Amygdala (tissue), 56 donors: Measurements from ENCODE around the gene KRTAP12-1.
"Not testable (repeated sequence)": the region's sequence is repeated elsewhere in the genome, so short reads cannot be mapped to it uniquely, and the experiment has no call there.

ENCODE experiments used
- DNase-seq, 56 donors: peaks; one replicate each; lab custom pipeline; 2025; lab: John Stamatoyannopoulos, UW

Gene KRTAP12-1

DNA sequence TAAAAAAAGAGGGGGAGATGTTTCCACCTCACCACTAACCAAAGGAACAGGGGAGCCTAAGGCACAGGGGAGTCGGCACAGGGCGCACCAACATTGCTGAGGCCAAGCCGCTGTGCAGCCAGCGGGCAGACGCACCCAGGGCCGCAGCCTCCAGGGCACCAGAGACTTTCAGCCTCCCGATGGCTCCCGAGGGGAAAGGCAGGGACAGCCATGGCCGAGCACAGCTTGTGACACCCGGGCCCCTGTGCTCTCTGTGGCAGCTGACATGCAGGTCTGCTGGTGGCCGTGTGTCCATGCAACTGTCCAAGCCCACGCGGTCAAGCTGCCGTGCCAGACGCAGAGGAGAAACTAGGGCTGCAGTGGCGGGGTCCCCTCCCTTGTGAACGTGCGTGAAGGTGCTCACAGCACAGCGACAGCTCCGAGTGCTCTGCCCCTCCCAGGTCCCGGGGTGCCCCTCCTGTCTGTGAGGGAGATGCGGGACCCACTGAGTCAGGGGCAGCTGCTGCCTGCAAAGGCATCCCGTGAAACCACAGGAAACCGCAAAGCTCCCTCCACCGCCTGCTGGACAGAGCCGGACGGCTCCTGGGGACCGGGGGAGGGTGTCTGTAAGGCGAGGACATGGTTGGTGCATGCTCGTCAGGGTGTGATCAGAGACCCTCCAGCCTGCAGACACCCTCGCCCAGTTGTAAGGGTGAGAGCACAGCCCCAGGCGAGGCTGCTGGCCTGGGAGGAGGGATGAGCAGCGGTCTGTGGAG lies 33.2 kb downstream of the KRTAP12-1 start:
- DNase-seq, result no peak

DNA sequence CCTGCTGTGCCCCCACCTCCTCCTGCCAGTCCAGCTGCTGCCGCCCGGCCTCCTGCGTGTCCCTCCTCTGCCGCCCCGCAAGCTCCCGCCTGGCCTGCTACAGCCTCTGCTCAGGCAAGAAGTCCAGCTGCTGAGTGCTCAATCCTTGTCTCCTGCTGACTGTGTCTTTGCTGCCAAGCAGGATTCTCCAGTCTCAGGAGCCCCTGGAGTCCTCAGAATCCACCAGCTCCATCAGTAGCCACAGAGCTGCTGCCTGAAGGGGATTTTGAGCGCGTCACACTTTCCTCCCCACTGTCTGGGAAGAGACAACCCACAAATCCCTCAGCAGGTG lies 34.8 kb downstream of the KRTAP12-1 start:
- DNase-seq, result no peak

DNA sequence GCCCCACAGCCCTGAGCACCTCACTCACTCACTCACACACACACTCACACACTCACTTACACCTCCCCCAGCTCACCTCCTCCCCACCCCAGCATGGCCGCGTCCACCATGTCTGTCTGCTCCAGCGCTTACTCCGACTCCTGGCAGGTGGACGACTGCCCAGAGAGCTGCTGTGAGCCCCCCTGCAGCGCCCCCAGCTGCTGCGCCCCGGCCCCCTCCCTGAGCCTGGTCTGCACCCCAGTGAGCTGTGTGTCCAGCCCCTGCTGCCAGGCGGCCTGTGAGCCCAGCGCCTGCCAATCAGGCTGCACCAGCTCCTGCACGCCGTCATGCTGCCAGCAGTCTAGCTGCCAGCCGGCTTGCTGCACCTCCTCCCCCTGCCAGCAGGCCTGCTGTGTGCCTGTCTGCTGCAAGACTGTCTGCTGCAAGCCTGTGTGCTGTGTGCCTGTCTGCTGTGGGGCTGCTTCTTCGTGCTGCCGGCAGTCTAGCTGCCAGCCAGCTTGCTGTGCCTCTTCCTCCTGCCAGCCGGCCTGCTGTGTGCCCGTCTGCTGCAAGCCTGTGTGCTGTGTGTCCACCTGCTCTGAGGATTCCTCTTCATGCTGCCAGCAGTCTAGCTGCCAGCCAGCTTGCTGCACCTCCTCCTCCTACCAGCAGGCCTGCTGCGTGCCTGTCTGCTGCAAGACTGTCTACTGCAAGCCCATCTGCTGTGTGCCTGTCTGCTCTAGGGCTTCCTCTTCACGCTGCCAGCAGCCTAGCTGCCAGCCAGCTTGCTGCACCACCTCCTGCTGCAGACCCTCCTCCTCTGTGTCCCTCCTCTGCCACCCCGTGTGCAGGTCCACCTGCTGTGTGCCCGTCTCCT lies 35.4 kb downstream of the KRTAP12-1 start, which contains the start of gene KRTAP10-11:
TSS of gene KRTAP10-11 (plus strand) at position 49 of the 856 bp plus-strand sequence. CDS start at position 94, 45 bp downstream.
- DNase-seq, result not testable (repeated sequence)

DNA sequence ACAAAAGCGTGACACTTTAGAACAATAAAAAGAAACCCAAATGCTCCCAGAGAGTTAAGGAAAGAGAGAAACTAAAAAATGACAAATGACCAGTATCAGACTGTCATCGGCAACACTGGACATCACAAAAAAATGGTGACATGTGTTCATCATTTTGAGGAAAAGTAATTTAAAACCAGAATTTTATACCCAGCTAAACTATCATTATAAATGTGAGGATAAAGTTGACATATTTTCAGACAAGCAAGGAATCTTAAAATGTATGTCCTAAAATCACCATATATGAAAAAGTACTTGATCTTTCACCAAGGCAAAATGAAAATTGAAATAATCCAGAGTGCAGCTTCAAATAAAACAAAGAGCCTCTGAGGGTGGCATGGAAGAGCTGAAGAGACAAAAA lies 37.1 kb downstream of the KRTAP12-1 start:
- no peak for DNase-seq

DNA sequence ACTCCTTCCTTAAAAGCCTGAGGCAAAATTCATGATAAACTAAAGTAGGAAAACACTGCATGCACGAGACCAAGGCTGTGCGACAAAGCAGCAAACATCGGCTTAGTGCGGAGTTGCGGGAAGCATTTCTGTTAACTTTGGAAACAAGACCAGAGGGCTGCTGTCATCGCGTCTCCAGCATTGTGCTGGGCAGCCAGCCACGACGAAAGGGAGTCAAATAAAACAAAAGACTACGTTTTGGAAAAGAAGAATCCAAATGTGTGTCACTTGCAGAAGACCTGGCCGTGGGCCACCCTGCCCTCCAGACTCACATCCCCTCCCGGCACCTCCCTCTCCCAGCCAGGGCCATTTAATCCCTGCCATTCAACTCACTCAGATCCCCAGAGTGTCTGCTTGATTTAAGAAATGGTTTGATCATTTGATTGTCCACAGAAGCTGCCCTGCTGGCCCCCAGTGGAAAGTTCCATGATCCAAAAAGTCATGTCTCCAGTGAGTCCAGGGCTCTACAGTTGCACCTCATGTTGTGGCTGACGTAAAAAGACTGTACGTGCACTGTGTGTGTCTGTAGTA lies 38.1 kb downstream of the KRTAP12-1 start:
- no peak for DNase-seq

DNA sequence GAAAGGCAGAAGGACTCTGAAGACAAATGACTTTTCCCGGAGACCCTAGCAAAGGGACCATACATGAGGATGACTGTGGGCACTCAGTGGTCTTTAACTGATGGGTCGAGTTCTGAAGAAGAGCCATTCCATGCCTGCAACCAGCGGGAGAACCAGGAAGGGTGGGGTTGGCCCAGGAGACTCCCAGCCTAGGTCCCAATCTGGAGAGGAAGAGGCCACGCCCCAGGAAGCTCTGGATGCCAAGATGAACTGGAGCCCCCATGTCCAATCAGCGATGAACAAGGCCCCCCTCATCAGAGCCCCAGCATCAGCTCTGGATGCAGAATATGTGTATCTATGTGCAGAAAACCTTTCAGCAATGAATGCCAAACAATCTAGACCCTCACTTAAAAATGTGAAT lies 41.2 kb downstream of the KRTAP12-1 start:
- no peak for DNase-seq

DNA sequence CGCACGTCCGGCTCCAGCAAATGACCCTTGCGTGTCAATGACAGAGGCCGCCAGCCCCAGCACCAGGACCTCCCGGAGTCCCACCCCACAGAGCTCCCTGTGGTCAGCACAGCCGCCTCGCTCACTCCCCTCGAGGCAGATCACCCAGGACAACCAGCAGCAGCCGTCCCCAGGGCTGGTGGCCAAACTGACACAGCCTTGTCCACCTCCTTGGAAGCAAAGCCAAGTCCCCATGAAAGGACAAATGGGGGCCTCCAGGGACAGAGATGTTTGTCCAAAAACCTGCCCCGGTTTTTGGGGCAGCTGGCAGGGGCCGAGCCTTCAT lies 42.7 kb downstream of the KRTAP12-1 start:
- DNase-seq, result no peak

DNA sequence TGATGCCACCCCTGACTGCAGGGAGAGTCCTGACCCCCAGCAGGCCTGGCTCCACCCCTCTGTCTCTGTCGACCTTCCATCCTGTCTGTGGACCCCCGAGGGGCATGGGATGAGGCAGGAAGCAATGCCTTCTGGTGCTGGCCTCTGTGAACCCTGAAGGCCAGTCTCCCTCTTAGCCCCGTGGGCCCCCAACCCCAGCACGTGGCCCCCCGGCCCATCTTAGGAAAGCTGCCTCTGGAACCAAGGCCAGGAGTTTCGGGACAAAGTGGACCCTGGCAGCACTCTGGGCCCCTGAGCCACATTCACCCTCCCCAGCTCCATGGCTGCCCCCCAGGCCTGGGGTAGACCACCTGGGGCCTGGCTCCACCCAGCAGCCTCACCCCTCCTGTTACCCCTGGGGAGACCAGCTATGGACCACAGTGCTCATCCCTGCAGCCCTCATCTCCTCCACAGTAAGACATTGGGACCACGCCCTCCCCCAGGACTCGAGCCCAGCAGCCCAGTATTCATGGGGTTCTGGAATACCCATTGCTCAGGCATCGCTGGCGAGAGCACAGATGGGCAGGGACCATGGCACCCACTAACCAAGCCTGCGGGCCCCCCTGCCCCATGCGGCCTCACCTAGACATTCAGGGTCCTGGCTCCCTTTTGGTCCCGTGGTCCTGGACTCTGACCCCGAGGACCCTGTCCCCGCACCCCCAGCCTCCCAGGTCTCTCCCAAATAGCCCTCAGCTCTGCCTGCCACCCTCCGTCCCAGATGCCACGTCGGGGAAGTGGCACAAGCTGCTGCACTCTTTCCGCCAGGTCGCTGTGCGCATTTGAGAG lies 43.2 kb downstream of the KRTAP12-1 start:
- not testable (repeated sequence) for DNase-seq

DNA sequence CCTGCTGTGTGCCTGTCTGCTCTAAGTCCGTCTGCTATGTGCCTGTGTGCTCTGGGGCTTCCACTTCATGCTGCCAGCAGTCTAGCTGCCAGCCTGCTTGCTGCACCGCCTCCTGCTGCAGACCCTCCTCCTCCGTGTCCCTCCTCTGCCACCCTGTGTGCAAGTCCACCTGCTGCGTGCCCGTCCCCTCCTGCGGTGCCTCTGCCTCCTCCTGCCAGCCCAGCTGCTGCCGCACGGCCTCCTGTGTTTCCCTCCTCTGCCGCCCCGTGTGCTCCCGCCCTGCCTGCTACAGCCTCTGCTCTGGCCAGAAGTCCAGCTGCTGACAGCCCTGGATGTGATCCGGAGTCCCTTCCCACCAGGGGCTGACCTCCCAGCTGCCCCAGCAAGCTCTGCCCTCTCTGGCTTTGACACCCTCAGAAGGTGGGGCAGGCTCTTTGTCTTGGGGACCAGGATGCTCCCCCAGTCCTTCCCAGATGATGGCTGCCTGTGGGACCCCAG lies 44.1 kb downstream of the KRTAP12-1 start:
- not testable (repeated sequence) for DNase-seq

DNA sequence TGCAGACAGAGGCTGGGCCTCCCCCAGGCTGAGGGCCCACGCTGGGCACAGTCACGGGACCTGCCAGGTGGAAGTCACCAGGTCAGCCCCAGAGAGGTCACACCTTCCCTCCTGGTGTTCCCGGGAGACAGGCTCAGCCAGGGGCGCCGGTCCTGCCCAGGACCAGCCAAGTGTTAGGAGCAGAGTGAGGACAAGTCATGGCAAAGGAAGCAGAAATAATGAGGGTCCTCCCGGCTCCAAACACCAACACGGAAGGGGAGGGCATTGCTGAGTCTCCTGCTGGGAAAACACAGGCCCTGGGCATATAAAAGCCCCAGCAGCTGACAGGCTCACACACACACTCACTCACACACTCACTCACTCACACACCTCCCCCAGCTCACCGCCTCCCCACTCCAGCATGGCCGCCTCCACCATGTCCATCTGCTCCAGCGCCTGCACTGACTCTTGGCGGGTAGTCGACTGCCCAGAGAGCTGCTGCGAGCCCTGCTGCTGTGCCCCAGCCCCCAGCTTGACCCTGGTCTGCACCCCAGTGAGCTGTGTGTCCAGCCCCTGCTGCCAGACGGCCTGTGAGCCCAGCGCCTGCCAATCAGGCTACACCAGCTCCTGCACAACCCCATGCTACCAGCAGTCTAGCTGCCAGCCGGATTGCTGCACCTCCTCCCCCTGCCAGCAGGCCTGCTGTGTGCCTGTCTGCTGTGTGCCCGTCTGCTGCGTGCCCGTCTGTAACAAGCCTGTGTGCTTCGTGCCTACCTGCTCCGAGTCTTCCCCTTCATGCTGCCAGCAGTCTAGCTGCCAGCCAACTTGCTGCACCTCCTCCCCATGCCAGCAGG lies 44.7 kb downstream of the KRTAP12-1 start, which contains the start of gene KRTAP10-10:
TSS of gene KRTAP10-10 (plus strand) at position 339 of the 833 bp plus-strand sequence. CDS start at position 401, 62 bp downstream.
- peak in 3 of 56 donors; percentile 12 to 26 (median 14) for DNase-seq

DNA sequence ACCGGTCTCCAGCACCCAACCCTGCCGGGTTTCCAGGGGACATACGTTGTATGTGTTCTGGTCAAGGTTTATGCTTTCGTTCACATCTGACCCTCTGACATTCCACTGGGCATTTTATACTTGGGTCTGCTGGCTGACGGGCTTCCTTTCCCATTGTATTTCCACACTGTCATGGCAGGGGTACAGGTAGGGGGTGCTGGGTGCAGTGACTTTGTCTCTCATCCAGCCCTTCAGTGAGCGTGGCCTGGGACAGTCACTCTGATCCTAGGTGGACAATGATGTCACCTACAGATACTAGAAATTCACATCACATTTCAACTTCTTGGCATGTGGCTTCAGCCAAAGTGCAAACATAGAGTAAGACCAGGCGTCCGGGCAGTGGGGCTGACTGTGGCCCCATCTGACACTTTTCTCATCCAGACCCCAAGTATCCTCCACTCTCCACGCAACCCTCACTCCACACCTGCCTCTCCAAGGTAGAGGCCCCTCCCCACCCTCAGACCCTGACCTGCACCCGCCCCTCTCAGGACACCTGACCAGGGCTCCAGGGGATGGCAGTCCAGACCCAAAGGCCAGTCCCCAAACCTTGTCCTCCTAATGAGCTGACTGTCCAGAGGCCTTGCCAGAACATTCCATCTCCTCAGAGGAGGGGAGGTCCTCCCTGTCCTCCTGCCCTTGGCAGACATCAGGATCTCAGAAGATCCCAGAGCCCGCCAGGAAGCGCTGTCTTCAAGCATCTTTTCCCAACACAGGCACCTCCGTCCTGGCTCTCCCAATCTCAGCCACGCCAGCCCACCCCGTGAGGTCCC lies 45.5 kb downstream of the KRTAP12-1 start:
- DNase-seq, result no peak

DNA sequence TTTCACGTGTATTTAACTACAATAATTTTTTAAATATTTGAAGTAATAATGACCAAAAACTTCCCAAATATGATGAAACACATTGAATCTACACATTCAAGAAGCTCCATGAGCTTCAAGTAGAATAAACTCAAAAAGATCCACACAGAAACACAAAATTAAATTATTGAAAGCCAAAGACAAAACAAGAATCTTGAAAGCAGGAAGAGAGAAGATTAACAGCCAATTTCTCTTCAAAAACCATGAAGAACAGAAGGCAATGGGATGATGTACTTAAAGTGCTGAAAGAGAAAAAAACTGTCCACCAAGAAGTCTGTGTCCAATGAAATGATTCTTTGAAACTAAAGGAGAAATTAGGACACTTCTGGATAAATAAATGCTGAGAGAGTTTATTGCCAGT lies 49.9 kb downstream of the KRTAP12-1 start:
- no peak for DNase-seq
